A549 (cell line): ENCODE measurements around the gene ERVW-1.
"Not testable (repeated sequence)": the region's sequence is repeated elsewhere in the genome, so short reads cannot be mapped to it uniquely, and the experiment has no call there.

Experiments
- MAX ChIP-seq: IDR thresholded peaks from 2 replicates; pipeline ENCODE4 v1.6.1; 2012
- NR3C1 ChIP-seq: fragments of >200 bp; sonication (Bioruptor Twin); formaldehyde crosslinking; IDR thresholded peaks from 3 replicates; pipeline ENCODE4 v1.6.1; 2017
- POLR2A ChIP-seq: IDR thresholded peaks from 2 replicates; pipeline ENCODE4 v1.6.1; 2012; ENCODE audit warnings: mild to moderate bottlenecking, low read length
- RAD21 ChIP-seq, 2 experiments: fragments of >200 bp in 1 of 2; sonication (Bioruptor Twin) in 1 of 2; formaldehyde crosslinking in 1 of 2; IDR thresholded peaks in 1 of 2; conservative IDR thresholded peaks in 1 of 2; 2 replicates in 1 of 2; 3 replicates in 1 of 2; pipeline ENCODE4 v1.6.1; 2012 to 2018; ENCODE audit warnings: inconsistent platforms in 1 of 2
- TF ChIP-seq, protein P1 (sequence below): fragments of >200 bp; sonication (Bioruptor Twin); formaldehyde crosslinking; IDR thresholded peaks from 3 replicates; pipeline ENCODE4 v1.5.1; 2016
- TF ChIP-seq, protein P2 (sequence below): fragments of 200-600 bp; sonication (generic); IDR thresholded peaks from 2 replicates; pipeline ENCODE4 v1.6.1; 2016; ENCODE audit warnings: antibody characterized with exemption, mild to moderate bottlenecking, moderate library complexity

GRCh38 chr7:92468589-92468988, 9.2 kb downstream of the ERVW-1 start:
- TF ChIP-seq MAX; RAD21 (conservative IDR thresholded peaks at IDR 0.05 in 1 of 2, IDR thresholded peaks at IDR 0.05 in 1 of 2); NR3C1; POLR2A: not testable (repeated sequence)
- TF ChIP-seq, protein P1, sequence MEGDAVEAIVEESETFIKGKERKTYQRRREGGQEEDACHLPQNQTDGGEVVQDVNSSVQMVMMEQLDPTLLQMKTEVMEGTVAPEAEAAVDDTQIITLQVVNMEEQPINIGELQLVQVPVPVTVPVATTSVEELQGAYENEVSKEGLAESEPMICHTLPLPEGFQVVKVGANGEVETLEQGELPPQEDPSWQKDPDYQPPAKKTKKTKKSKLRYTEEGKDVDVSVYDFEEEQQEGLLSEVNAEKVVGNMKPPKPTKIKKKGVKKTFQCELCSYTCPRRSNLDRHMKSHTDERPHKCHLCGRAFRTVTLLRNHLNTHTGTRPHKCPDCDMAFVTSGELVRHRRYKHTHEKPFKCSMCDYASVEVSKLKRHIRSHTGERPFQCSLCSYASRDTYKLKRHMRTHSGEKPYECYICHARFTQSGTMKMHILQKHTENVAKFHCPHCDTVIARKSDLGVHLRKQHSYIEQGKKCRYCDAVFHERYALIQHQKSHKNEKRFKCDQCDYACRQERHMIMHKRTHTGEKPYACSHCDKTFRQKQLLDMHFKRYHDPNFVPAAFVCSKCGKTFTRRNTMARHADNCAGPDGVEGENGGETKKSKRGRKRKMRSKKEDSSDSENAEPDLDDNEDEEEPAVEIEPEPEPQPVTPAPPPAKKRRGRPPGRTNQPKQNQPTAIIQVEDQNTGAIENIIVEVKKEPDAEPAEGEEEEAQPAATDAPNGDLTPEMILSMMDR = not testable (repeated sequence)
- TF ChIP-seq, protein P2, sequence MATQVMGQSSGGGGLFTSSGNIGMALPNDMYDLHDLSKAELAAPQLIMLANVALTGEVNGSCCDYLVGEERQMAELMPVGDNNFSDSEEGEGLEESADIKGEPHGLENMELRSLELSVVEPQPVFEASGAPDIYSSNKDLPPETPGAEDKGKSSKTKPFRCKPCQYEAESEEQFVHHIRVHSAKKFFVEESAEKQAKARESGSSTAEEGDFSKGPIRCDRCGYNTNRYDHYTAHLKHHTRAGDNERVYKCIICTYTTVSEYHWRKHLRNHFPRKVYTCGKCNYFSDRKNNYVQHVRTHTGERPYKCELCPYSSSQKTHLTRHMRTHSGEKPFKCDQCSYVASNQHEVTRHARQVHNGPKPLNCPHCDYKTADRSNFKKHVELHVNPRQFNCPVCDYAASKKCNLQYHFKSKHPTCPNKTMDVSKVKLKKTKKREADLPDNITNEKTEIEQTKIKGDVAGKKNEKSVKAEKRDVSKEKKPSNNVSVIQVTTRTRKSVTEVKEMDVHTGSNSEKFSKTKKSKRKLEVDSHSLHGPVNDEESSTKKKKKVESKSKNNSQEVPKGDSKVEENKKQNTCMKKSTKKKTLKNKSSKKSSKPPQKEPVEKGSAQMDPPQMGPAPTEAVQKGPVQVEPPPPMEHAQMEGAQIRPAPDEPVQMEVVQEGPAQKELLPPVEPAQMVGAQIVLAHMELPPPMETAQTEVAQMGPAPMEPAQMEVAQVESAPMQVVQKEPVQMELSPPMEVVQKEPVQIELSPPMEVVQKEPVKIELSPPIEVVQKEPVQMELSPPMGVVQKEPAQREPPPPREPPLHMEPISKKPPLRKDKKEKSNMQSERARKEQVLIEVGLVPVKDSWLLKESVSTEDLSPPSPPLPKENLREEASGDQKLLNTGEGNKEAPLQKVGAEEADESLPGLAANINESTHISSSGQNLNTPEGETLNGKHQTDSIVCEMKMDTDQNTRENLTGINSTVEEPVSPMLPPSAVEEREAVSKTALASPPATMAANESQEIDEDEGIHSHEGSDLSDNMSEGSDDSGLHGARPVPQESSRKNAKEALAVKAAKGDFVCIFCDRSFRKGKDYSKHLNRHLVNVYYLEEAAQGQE = not testable (repeated sequence)
